ENCODE data around the gene TTBK1. TPM values are rescaled to one million over a fixed set of nuclear protein-coding genes. Genes with fewer than 3 reads are reported as not detected.
A peak's percentile ranks its signal among the peaks of the same experiment; 100 is the strongest.

Gene TTBK1
- total and polyA plus RNA-seq, 7 donors: under 0.01 to 0.55 (median 0.25) TPM; not detected in 1

DNA sequence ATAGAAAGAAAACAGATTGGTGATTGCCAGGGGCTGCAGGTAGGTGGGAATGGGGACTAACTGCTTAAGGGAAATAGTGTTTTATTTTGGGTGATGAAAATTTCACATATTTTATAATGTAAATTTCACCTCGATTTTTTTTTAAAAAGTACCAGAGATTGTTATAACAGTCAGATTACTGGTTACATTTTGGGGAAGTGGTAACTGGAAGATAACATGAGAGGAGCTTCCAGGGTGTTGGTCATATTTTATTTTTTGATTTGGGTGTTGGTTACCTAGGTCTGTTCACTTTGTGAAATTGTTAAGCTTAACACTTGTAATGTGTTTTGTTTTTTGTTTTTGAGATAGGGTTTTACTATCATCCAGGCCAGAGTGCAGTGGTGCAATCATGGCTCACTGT lies 82.6 kb downstream of the TTBK1 start:
- no peaks in the 10 kb centered on the region for H3K4me1 ChIP-seq
- DNase-seq: no peak
- WGBS, 2 donors: 53 to 59% methylated on average over 1 of the region's 1 CpG
- no peaks in the 10 kb centered on the region for H3K27me3 ChIP-seq
- intact Hi-C loops (cut with DNase I): no loop called here
- H3K36me3 ChIP-seq: peaks cover 0 to 9% (median 2%) of the 10 kb centered on the region in 4 donors
- no peaks in the 10 kb centered on the region for H3K9me3 ChIP-seq
- no peak overlapping the region for H3K27ac ChIP-seq
- no peak overlapping the region for H3K4me3 ChIP-seq
- no peak for TF ChIP-seq POLR2A (IDR thresholded peaks at IDR 0.05)
- no peak for TF ChIP-seq POLR2AphosphoS5 (IDR thresholded peaks at IDR 0.05)
- TF ChIP-seq EP300 (IDR thresholded peaks at IDR 0.05): no peak

DNA sequence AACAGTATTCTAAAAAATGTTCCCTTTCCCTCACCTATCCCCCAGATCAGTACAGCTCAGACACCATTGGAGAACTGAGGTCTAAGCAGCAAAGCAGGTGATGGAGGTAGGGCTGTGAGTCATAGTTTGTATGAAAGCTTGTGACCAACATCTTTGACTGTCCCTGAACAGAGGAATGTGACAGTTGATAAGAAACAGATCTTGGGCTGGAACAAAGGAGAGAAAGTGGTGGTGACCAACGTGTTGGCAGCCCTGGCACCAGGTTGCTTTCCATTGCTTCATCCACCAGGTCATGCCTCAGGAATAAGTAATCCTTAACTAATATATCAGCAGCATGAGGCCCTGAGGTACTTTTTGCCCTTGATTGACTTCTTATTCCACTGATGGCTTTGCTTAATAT lies 85.2 kb downstream of the TTBK1 start:
- Histone ChIP-seq H3K4me3 (no peak overlapping the region), H3K27ac (no peak overlapping the region), H3K9me3 (no peaks in the 10 kb centered on the region), H3K27me3 (no peaks in the 10 kb centered on the region), H3K36me3 (peaks cover 0 to 9% (median 2%) of the 10 kb centered on the region in 4 donors), H3K4me1 (no peaks in the 10 kb centered on the region)
- DNase-seq: no peak
- WGBS, 2 donors: 24 to 29% methylated on average over 1 of the region's 1 CpG
- intact Hi-C loops (cut with DNase I): no loop called here
- TF ChIP-seq EP300 (IDR thresholded peaks at IDR 0.05) (no peak), POLR2AphosphoS5 (IDR thresholded peaks at IDR 0.05) (no peak), POLR2A (IDR thresholded peaks at IDR 0.05) (no peak)
- TF ChIP-seq, protein P1, sequence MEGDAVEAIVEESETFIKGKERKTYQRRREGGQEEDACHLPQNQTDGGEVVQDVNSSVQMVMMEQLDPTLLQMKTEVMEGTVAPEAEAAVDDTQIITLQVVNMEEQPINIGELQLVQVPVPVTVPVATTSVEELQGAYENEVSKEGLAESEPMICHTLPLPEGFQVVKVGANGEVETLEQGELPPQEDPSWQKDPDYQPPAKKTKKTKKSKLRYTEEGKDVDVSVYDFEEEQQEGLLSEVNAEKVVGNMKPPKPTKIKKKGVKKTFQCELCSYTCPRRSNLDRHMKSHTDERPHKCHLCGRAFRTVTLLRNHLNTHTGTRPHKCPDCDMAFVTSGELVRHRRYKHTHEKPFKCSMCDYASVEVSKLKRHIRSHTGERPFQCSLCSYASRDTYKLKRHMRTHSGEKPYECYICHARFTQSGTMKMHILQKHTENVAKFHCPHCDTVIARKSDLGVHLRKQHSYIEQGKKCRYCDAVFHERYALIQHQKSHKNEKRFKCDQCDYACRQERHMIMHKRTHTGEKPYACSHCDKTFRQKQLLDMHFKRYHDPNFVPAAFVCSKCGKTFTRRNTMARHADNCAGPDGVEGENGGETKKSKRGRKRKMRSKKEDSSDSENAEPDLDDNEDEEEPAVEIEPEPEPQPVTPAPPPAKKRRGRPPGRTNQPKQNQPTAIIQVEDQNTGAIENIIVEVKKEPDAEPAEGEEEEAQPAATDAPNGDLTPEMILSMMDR (IDR thresholded peaks at IDR 0.05): no peak

DNA sequence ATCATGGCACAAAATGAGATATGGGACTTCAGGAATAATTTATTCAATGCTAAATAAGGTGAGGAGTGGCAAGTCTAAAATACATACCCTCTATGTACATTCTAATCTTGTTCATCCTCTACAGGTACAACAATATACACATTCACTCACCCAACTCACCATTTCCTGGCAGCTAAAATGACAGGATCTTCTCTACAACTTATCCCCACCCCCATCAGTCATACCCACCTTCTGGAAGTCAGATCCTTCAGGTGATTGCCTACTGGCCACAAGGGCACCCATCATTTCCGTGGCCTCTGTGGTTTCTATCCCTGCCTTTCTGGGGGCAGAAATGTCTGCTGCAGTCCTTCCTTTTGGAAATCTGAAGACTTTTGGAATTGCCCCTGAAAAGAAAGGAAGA lies 88.2 kb downstream of the TTBK1 start:
- no peak for DNase-seq

DNA sequence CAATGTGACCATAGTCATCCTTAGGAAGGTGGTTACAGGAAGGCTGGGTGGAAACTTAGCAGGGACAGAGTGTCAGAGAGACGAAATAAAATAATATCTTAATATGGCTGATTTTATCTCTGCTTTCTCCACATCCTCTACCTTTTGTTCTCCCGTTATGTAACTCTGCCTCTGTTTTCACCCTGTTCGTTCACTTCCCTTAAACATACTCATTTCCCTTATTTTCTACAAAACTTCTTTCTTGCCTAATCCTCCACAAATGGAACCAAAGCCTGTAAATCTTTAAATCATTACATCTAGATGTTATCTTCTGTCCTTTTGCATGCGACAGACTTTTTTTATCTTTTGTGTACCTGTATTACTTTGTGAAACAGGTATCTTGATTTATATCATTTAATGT lies 88.6 kb downstream of the TTBK1 start:
- Histone ChIP-seq H3K27me3 (no peaks in the 10 kb centered on the region), H3K4me1 (peaks cover 0 to 6% (median 0%) of the 10 kb centered on the region in 4 donors), H3K36me3 (peaks cover 0 to 11% (median 0%) of the 10 kb centered on the region in 4 donors), H3K27ac (no peak overlapping the region), H3K9me3 (no peaks in the 10 kb centered on the region), H3K4me3 (no peak overlapping the region)
- no peak for DNase-seq
- TF ChIP-seq, protein P1 (IDR thresholded peaks at IDR 0.05): no peak
- intact Hi-C loops (cut with DNase I): no loop called here
- 58 to 83% methylated on average over 4 of the region's 4 CpGs for WGBS, 2 donors

More for the DNA sequence above, 88.2 kb downstream of the TTBK1 start:
- peaks cover 0 to 12% (median under 1%) of the 10 kb centered on the region in 4 donors for H3K36me3 ChIP-seq
- 67 to 84% methylated on average over 1 of the region's 1 CpG for WGBS, 2 donors
- H3K9me3 ChIP-seq: no peaks in the 10 kb centered on the region
- intact Hi-C loops (cut with DNase I): no loop called here
- H3K27me3 ChIP-seq: no peaks in the 10 kb centered on the region
- H3K4me3 ChIP-seq: no peak overlapping the region
- no peak overlapping the region for H3K27ac ChIP-seq
- TF ChIP-seq, protein P1 (IDR thresholded peaks at IDR 0.05): no peak
- TF ChIP-seq EP300 (IDR thresholded peaks at IDR 0.05): no peak
- no peak for TF ChIP-seq POLR2AphosphoS5 (IDR thresholded peaks at IDR 0.05)
- TF ChIP-seq POLR2A (IDR thresholded peaks at IDR 0.05): no peak
- peaks cover 0 to 6% (median 0%) of the 10 kb centered on the region in 4 donors for H3K4me1 ChIP-seq

DNA sequence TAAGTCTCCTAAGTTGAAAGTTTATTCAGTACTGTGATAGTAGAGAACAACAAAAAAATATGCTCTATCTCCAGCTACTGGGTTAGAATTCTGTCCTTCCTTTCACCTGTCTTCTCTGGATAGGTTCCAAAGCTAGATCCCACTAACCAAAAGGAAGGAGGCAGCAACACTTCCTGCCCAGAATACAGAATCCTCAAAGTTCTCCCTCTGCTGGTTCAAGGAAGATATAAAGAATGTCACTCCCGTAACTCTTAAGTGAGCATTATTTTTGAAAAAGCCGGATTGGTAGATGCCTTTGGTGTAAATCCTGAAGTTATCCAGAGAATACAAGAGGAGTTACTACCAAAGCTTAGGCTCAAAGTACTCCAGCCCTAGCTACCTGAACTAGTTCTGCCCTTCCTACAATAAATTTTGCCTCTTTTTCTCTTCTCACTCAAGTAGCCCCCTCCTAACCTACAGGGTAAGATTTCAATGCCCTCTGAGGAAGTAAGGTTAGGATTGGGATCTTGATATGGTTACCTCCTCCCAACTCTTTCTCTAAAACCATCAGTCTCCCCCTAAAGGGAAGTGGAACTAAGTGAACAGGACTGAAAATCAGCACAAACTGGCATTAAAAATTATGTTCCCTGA lies 91.3 kb downstream of the TTBK1 start:
- 11 to 34% methylated on average over 2 of the region's 2 CpGs for WGBS, 2 donors
- Histone ChIP-seq H3K4me3 (no peak overlapping the region), H3K36me3 (peaks cover 5 to 34% (median 13%) of the 10 kb centered on the region in 4 donors), H3K9me3 (no peaks in the 10 kb centered on the region), H3K27ac (no peak overlapping the region), H3K4me1 (peaks cover 0 to 6% (median 0%) of the 10 kb centered on the region in 4 donors), H3K27me3 (no peaks in the 10 kb centered on the region)
- TF ChIP-seq, protein P1 (IDR thresholded peaks at IDR 0.05): peak; percentile 42 to 59 (median 51)
- TF ChIP-seq POLR2A (IDR thresholded peaks at IDR 0.05) (no peak), POLR2AphosphoS5 (IDR thresholded peaks at IDR 0.05) (peak in 1 of 4 donors; percentile 11)
- intact Hi-C loops (cut with DNase I): loop anchor here (2.0 kb wide), 1 partner anchor 72 kb away; no protein-coding TSS in a partner anchor
- no peak for DNase-seq
